Thyroid gland (tissue), 4 donors: ENCODE data around the gene SOD3.

Experiments used
- POLR2A ChIP-seq, 2 donors: fragments of 450-650 bp; IDR thresholded peaks; one replicate each; pipeline ENCODE4 v1.6.1; 2017; ENCODE audit warnings: antibody characterized with exemption in 2 of 2, mild to moderate bottlenecking in 2 of 2, moderate library complexity in 1 of 2
- TF ChIP-seq, protein P1 (sequence below), 6 experiments: fragments of 200-600 bp in 3 of 6; fragments of 450-650 bp in 3 of 6; sonication (generic) in 3 of 6; IDR thresholded peaks; one replicate each; pipeline ENCODE4 v1.5.1; 2016 to 2019; ENCODE audit warnings: antibody characterized with exemption in 6 of 6, mild to moderate bottlenecking in 2 of 6, inconsistent platforms in 1 of 6, moderate library complexity in 1 of 6

DNA sequence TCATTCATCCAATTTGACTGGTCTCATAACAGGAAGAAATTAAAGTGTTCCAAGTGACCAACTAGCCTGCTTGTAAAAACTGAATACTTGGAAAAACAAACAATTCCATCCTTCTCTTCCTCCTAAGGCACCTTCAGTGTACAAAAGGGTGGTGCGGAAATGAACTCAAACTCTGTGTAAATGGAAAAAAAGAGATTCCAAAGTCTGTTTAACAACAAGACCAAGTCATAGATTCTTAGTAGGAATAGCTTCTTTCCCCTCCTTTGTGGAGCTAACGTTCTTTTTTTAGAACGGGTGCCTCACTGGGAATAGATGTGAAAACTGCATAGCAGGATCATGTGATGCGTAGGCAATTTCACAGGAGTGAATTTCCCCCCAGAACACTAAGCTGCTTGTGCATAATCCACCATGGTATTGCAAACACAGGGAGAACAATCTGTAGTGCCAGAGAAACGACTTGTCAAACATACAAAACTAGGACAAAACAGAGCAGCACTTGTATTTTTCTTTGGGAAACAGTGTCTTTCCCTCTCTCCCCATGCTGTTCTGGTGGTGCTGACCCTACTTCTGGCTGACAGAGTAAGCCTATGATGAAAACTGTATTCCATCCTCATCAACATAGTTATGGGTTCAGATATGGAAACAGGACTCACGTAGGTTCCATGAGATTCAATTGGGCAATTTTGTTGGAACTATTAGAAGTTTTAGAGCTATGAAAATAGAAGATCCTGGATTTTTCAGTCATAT lies 13.2 kb upstream of the SOD3 start:
- TF ChIP-seq, protein P1, sequence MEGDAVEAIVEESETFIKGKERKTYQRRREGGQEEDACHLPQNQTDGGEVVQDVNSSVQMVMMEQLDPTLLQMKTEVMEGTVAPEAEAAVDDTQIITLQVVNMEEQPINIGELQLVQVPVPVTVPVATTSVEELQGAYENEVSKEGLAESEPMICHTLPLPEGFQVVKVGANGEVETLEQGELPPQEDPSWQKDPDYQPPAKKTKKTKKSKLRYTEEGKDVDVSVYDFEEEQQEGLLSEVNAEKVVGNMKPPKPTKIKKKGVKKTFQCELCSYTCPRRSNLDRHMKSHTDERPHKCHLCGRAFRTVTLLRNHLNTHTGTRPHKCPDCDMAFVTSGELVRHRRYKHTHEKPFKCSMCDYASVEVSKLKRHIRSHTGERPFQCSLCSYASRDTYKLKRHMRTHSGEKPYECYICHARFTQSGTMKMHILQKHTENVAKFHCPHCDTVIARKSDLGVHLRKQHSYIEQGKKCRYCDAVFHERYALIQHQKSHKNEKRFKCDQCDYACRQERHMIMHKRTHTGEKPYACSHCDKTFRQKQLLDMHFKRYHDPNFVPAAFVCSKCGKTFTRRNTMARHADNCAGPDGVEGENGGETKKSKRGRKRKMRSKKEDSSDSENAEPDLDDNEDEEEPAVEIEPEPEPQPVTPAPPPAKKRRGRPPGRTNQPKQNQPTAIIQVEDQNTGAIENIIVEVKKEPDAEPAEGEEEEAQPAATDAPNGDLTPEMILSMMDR (IDR thresholded peaks at IDR 0.05), result no peak
- TF ChIP-seq POLR2A (IDR thresholded peaks at IDR 0.05), result no peak
